GM18508 (cell line): ENCODE measurements around the gene IKZF2.

ENCODE experiments used
- ATAC-seq: cut with Tn5 transposase; IDR thresholded peaks from one replicate; pipeline ENCODE4 v1.9.1; 2021; ENCODE audit warnings: moderate number of reproducible peaks; ENCODE audit not compliant: insufficient read depth, unreplicated experiment

IKZF2 gene

GRCh38 chr2:212968284-212969081 is 182.9 kb downstream of the IKZF2 start:
- no peak for ATAC-seq

- ATAC-seq = no peak
These were observed 184.5 kb downstream of the IKZF2 start for GRCh38 chr2:212966884-212967283.

- no peak for ATAC-seq
These were observed 188.7 kb downstream of the IKZF2 start for GRCh38 chr2:212962691-212963090.

- no peak for ATAC-seq
These were observed 190.2 kb downstream of the IKZF2 start for GRCh38 chr2:212961255-212961654.

- ATAC-seq = no peak
These were observed 191.1 kb downstream of the IKZF2 start for GRCh38 chr2:212960336-212960735.

- no peak for ATAC-seq
These were observed 191.8 kb downstream of the IKZF2 start for GRCh38 chr2:212959471-212960117.

GRCh38 chr2:212958757-212959295 is 192.6 kb downstream of the IKZF2 start:
- no peak for ATAC-seq

GRCh38 chr2:212958133-212958532 is 193.3 kb downstream of the IKZF2 start:
- ATAC-seq = no peak

GRCh38 chr2:212957624-212958023 is 193.8 kb downstream of the IKZF2 start:
- ATAC-seq = no peak

- ATAC-seq = no peak
These were observed 194.5 kb downstream of the IKZF2 start for GRCh38 chr2:212956665-212957607.

GRCh38 chr2:212953170-212953920 is 198.1 kb downstream of the IKZF2 start:
- ATAC-seq = peak; percentile 91

GRCh38 chr2:212949786-212950185 is 201.6 kb downstream of the IKZF2 start:
- ATAC-seq = no peak
